Cardiac fibroblast (primary cell): ENCODE results near the gene METTL1.

ENCODE experiments used
- DNase-seq, 2 donors: peaks; one replicate each; pipeline versions ENCODE4 v3.0.0 to v3.0.0-alpha.2; 2010; ENCODE audit warnings: low read depth in 2 of 2
- H3K4me3 ChIP-seq, 2 donors: replicated peaks in 1 of 2; 1 replicate in 1 of 2; 2 replicates in 1 of 2; pipeline ENCODE4 v1.5.1; 2011; ENCODE audit warnings: low read depth in 2 of 2, low read length in 2 of 2, mild to moderate bottlenecking in 2 of 2, moderate library complexity in 1 of 2
- TF ChIP-seq, protein P1 (sequence below): IDR thresholded peaks from one replicate; pipeline ENCODE4 v1.5.1; 2011; ENCODE audit warnings: low read depth, mild to moderate bottlenecking, low read length, inconsistent platforms

The METTL1 gene

DNA sequence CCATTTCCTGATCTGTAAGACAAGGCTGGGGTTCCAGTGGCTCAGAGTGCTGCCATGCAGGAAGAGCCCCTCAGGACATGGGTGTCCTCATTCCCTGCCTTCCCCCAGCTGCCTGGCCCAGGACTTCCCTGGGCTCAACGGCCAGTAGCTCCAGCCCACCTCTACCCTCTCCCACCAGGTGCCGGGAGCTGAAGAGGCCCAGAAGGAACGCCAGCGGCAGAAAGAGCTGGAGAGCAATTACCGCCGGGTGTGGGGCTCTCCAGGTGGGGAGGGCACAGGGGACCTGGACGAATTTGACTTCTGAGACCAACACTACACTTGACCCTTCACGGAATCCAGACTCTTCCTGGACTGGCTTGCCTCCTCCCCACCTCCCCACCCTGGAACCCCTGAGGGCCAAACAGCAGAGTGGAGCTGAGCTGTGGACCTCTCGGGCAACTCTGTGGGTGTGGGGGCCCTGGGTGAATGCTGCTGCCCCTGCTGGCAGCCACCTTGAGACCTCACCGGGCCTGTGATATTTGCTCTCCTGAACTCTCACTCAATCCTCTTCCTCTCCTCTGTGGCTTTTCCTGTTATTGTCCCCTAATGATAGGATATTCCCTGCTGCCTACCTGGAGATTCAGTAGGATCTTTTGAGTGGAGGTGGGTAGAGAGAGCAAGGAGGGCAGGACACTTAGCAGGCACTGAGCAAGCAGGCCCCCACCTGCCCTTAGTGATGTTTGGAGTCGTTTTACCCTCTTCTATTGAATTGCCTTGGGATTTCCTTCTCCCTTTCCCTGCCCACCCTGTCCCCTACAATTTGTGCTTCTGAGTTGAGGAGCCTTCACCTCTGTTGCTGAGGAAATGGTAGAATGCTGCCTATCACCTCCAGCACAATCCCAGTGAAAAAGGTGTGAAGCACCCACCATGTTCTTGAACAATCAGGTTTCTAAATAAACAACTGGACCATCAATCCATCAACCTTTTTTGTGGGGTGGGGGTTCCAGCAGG lies 51.0 kb downstream of the METTL1 start:
- TF ChIP-seq, protein P1, sequence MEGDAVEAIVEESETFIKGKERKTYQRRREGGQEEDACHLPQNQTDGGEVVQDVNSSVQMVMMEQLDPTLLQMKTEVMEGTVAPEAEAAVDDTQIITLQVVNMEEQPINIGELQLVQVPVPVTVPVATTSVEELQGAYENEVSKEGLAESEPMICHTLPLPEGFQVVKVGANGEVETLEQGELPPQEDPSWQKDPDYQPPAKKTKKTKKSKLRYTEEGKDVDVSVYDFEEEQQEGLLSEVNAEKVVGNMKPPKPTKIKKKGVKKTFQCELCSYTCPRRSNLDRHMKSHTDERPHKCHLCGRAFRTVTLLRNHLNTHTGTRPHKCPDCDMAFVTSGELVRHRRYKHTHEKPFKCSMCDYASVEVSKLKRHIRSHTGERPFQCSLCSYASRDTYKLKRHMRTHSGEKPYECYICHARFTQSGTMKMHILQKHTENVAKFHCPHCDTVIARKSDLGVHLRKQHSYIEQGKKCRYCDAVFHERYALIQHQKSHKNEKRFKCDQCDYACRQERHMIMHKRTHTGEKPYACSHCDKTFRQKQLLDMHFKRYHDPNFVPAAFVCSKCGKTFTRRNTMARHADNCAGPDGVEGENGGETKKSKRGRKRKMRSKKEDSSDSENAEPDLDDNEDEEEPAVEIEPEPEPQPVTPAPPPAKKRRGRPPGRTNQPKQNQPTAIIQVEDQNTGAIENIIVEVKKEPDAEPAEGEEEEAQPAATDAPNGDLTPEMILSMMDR, result no peak
- no peak for DNase-seq
- H3K4me3 ChIP-seq, result no peak overlapping the region

DNA sequence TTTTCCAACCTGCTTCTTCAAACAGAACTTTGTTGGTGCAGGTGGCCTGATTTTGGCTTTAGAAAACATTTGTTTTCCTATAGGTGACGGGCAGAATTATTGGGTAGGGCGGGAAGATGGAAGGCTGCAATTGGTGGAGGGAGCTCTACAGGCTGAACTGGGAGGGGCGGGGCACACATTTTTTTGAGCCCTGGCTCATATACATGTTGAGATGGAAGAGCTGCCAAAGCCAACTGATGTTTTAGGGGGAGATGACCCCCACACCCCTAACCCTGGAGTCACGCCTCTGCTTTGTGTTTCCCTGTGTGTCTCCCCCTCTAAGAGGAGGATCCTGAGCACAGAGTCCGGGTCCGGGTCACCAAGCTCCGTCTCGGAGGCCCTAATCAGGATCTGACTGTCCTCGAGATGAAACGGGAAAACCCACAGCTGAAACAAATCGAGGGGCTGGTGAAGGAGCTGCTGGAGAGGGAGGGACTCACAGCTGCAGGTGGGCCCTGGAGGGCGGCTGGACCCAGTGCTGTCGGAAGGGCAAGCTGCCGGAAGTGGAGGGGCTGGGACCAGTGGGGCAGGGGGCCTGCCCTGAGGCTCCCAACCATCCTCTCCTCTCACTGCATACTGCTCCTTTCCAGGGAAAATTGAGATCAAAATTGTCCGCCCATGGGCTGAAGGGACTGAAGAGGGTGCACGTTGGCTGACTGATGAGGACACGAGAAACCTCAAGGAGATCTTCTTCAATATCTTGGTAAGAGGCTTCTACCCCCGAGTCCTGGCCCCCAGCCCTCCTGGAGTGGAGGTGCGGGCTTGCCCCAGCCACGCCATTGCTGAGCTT lies 51.9 kb downstream of the METTL1 start:
- DNase-seq, result no peak
- TF ChIP-seq, protein P1, result no peak
- H3K4me3 ChIP-seq, result no peak overlapping the region

DNA sequence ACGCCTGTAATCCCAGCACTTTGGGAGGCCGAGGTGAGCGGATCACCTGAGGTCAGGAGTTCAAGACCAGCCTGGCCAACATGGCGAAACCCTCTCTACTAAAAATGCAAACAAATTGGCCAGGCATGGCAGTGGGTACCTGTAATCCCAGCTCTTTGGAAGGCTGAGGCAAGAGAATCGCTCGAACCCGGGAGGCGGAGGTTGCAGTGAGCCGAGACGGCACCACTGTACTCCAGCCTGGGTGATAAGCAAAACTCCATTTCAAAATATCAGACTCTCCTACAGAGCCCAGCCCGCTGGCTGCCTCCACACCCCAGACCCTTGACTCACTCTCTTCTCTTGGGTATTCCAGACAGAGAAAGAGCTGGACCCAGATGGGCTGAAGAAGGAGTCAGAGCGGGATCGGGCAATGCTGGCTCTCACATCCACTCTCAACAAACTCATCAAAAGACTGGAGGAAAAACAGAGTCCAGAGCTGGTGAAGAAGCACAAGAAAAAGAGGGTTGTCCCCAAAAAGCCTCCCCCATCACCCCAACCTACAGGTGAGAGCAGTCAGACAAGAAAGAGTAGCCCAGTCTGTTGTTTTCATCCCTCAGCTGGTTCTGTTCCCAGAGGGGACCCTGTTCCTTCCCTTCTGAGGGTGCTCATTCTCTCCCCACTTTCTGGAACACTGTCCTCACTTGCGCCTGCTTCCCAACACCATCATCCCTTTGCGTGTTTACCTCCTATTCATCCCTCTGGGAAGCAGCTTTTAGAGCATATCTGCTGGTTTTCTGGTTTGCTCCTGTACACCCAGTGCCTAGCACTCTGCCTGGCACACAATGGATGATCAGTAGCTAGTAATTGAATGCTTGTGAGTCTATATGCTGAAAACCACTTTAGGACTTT lies 53.0 kb downstream of the METTL1 start:
- no peak overlapping the region for H3K4me3 ChIP-seq
- no peak for DNase-seq
- TF ChIP-seq, protein P1, result no peak
